OCI-LY3 (cell line): ENCODE measurements around the gene GATA2.

Experiments used
- H2AFZ ChIP-seq: fragments of 200-600, 300-600 bp; shearing (Covaris generic); 2 replicates; pipeline ENCODE4 v1.6.0; 2014; ENCODE audit warnings: antibody characterized with exemption, low read depth, low read length
- H3K27ac ChIP-seq: fragments of 200-600, 300-600 bp; sonication (generic); 2 replicates; pipeline ENCODE4 v1.5.1; 2014; ENCODE audit warnings: mild to moderate bottlenecking, low read length, moderate library complexity, mixed read lengths
- H3K27me3 ChIP-seq: fragments of 200-600, 300-600 bp; sonication (generic); 2 replicates; pipeline ENCODE4 v1.6.1; 2014; ENCODE audit warnings: low read depth, low read length, mixed read lengths
- H3K36me3 ChIP-seq: fragments of 200-600, 300-600 bp; sonication (generic); replicated peaks from 2 replicates; pipeline ENCODE3; 2014; ENCODE audit warnings: low read depth, low read length, mixed read lengths
- H3K4me1 ChIP-seq: fragments of 300-600, 200-600 bp; sonication (generic); 2 replicates; pipeline ENCODE4 v1.6.1; 2014; ENCODE audit warnings: low read length, mixed read lengths
- H3K4me2 ChIP-seq: fragments of 200-600, 300-600 bp; sonication (generic); 2 replicates; pipeline ENCODE4 v1.6.1; 2014; ENCODE audit warnings: low read length, mixed read lengths
- H3K4me3 ChIP-seq: fragments of 300-600, 200-600 bp; sonication (generic); 2 replicates; pipeline ENCODE4 v1.5.1; 2014; ENCODE audit warnings: antibody characterized with exemption, mild to moderate bottlenecking, low read length, moderate library complexity
- H3K79me2 ChIP-seq: fragments of 300-600, 200-600 bp; shearing (Covaris generic); 2 replicates; pipeline ENCODE4 v1.6.1; 2014; ENCODE audit warnings: mild to moderate bottlenecking, low read length, mixed read lengths
- H3K9ac ChIP-seq: fragments of 300-600, 200-600 bp; shearing (Covaris generic); 2 replicates; pipeline ENCODE4 v1.6.0; 2014; ENCODE audit warnings: mild to moderate bottlenecking, low read length, moderate library complexity
- H3K9me3 ChIP-seq: fragments of 200-600, 300-600 bp; shearing (Covaris generic); 2 replicates; pipeline ENCODE4 v1.6.1; 2014; ENCODE audit warnings: low read length, mixed read lengths; ENCODE audit not compliant: insufficient read depth
- H4K20me1 ChIP-seq: fragments of 200-600, 300-600 bp; sonication (generic); 2 replicates; pipeline ENCODE4 v1.6.1; 2016; ENCODE audit warnings: low read length, mixed read lengths; ENCODE audit not compliant: insufficient read depth
- CTCF ChIP-seq: fragments of 200-600, 300-600 bp; sonication (generic); IDR thresholded peaks from 2 replicates; pipeline ENCODE4 v1.5.1; 2014; ENCODE audit warnings: antibody characterized with exemption, low read length, low read depth
- EZH2phosphoT487 ChIP-seq: fragments of 200-600 bp; shearing (Covaris generic); IDR thresholded peaks from 2 replicates; pipeline ENCODE4 v1.6.1; 2018; ENCODE audit warnings: antibody characterized with exemption, mixed run types, low read depth

GATA2 gene

GRCh38 chr3:128463354-128463753 lies 29.6 kb downstream of the GATA2 start:
- no peak for TF ChIP-seq CTCF
- Histone ChIP-seq H3K4me2 (no peak overlapping the region), H3K27me3 (peaks cover 8% of the 10 kb centered on the region; the same call in 1 of the 2 replicates), H4K20me1 (no peaks in the 10 kb centered on the region), H3K9me3 (no peaks in the 10 kb centered on the region), H3K79me2 (no peaks in the 10 kb centered on the region), H3K36me3 (no peaks in the 10 kb centered on the region), H3K4me1 (no peaks in the 10 kb centered on the region), H2AFZ (no peak overlapping the region), H3K4me3 (no peak overlapping the region), H3K9ac (no peak overlapping the region), H3K27ac (no peak overlapping the region)

DNA sequence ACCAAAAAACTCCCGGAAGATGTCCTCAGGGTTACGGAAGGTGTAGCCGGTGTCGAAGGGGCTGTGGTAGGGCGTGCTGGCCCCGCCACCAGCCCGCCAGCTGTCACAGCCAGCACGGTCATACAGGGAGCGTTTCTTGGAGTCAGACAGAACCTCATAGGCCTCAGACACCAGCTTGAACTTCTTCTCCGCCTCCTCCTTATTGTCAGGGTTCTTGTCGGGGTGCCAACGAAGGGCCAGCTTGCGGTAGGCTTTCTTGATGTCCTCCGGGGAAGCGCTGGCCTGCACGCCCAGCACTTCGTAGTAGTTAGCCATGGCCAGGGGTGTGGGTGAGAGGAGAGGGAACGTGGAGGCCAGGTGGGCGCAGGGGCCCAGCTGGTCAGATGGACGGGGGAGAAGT lies 30.1 kb downstream of the GATA2 start:
- H3K9me3 ChIP-seq = no peaks in the 10 kb centered on the region
- no peak overlapping the region for H2AFZ ChIP-seq
- no peaks in the 10 kb centered on the region for H3K36me3 ChIP-seq
- no peak overlapping the region for H3K4me3 ChIP-seq
- no peaks in the 10 kb centered on the region for H3K4me1 ChIP-seq
- H3K27me3 ChIP-seq = peaks cover 8% of the 10 kb centered on the region; the same call in 1 of the 2 replicates
- TF ChIP-seq EZH2phosphoT487 = no peak
- TF ChIP-seq CTCF = no peak
- H3K4me2 ChIP-seq = no peak overlapping the region
- H4K20me1 ChIP-seq = no peaks in the 10 kb centered on the region
- H3K9ac ChIP-seq = no peak overlapping the region
- H3K27ac ChIP-seq = no peak overlapping the region
- no peaks in the 10 kb centered on the region for H3K79me2 ChIP-seq

GRCh38 chr3:128462341-128462910 lies 30.6 kb downstream of the GATA2 start:
- Histone ChIP-seq H3K79me2 (no peaks in the 10 kb centered on the region), H3K36me3 (no peaks in the 10 kb centered on the region), H3K4me3 (no peak overlapping the region), H2AFZ (no peak overlapping the region), H3K4me2 (no peak overlapping the region), H3K9ac (no peak overlapping the region), H3K9me3 (no peaks in the 10 kb centered on the region), H4K20me1 (no peaks in the 10 kb centered on the region), H3K27ac (no peak overlapping the region), H3K27me3 (peaks cover 8% of the 10 kb centered on the region; the same call in 1 of the 2 replicates), H3K4me1 (no peaks in the 10 kb centered on the region)
- TF ChIP-seq EZH2phosphoT487 = no peak
- no peak for TF ChIP-seq CTCF

DNA sequence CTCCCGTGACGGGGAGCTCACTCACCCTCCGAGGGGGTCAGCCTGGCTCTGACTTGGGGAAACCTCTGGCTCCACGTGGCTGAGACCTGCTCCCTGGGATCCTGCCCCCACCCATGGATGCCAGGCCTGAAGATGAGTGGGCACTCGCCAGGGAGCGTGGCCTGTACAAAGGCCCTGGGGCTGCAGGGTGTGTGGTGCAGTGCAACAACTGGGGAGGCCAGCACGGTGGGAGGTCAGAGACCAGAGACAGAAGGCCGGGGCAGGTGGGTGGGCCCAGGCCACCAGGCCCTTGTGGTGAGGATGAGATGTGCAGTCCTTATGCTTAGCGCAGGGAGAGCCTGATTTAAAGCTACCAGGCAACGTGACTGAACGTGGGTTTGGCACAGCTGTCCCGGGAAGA lies 31.3 kb downstream of the GATA2 start:
- H3K4me1 ChIP-seq = no peaks in the 10 kb centered on the region
- H3K79me2 ChIP-seq = no peaks in the 10 kb centered on the region
- H3K27ac ChIP-seq = no peak overlapping the region

More for the DNA sequence above, 31.3 kb downstream of the GATA2 start:
- Histone ChIP-seq H3K9me3 (no peaks in the 10 kb centered on the region), H4K20me1 (no peaks in the 10 kb centered on the region), H2AFZ (no peak overlapping the region), H3K27me3 (peaks cover 8% of the 10 kb centered on the region; the same call in 1 of the 2 replicates), H3K9ac (no peak overlapping the region), H3K4me3 (no peak overlapping the region), H3K36me3 (no peaks in the 10 kb centered on the region), H3K4me2 (no peak overlapping the region)
- TF ChIP-seq CTCF = no peak
- TF ChIP-seq EZH2phosphoT487 = no peak
